RKO (cell line): ENCODE results near the gene ZNF341.
"Not testable (repeated sequence)": the region's sequence is repeated elsewhere in the genome, so short reads cannot be mapped to it uniquely, and the experiment has no call there.

Experiments
- DNase-seq: peaks from one replicate; pipeline ENCODE4 v3.0.0-alpha.2; 2016; ENCODE audit warnings: low spot score

Gene ZNF341

GRCh38 chr20:33730946-33731692, 677 bp upstream of the ZNF341 start:
- no peak for DNase-seq

- no peak for DNase-seq
Observed at GRCh38 chr20:33732166-33732970, 572 bp downstream of the ZNF341 start.

GRCh38 chr20:33733654-33734576, 2.1 kb downstream of the ZNF341 start:
- DNase-seq, result peak; percentile 41

GRCh38 chr20:33736962-33737361, 5.2 kb downstream of the ZNF341 start:
- DNase-seq, result no peak

GRCh38 chr20:33739493-33739892, 7.7 kb downstream of the ZNF341 start:
- DNase-seq, result no peak

- no peak for DNase-seq
Observed at GRCh38 chr20:33740189-33740588, 8.4 kb downstream of the ZNF341 start.

- DNase-seq, result no peak
Observed at GRCh38 chr20:33744181-33744580, 12.4 kb downstream of the ZNF341 start.

GRCh38 chr20:33744773-33745385, 13.1 kb downstream of the ZNF341 start:
- no peak for DNase-seq

GRCh38 chr20:33746325-33746998, 14.7 kb downstream of the ZNF341 start:
- DNase-seq, result no peak

GRCh38 chr20:33751775-33752174, 20.0 kb downstream of the ZNF341 start:
- DNase-seq, result peak; percentile 45

- no peak for DNase-seq
Observed at GRCh38 chr20:33753143-33753542, 21.3 kb downstream of the ZNF341 start.

GRCh38 chr20:33753763-33754162, 22.0 kb downstream of the ZNF341 start:
- no peak for DNase-seq

GRCh38 chr20:33755936-33756490, 24.2 kb downstream of the ZNF341 start:
- DNase-seq, result not testable (repeated sequence)

GRCh38 chr20:33757046-33757445, 25.2 kb downstream of the ZNF341 start:
- no peak for DNase-seq

GRCh38 chr20:33757458-33757857, 25.7 kb downstream of the ZNF341 start:
- DNase-seq, result no peak

- DNase-seq, result no peak
Observed at GRCh38 chr20:33761698-33762250, 30.0 kb downstream of the ZNF341 start.

GRCh38 chr20:33765099-33765498, 33.3 kb downstream of the ZNF341 start:
- DNase-seq, result no peak

- no peak for DNase-seq
Observed at GRCh38 chr20:33765592-33765991, 33.8 kb downstream of the ZNF341 start.

GRCh38 chr20:33766686-33767085, 34.9 kb downstream of the ZNF341 start:
- DNase-seq, result no peak

GRCh38 chr20:33767777-33768138, 36.0 kb downstream of the ZNF341 start:
- DNase-seq, result no peak

GRCh38 chr20:33769043-33769442, 37.2 kb downstream of the ZNF341 start:
- no peak for DNase-seq
